Pulmonary artery endothelial cell (primary cell): ENCODE data around the gene KCNIP4. TPM values are rescaled to one million over a fixed set of nuclear protein-coding genes. Genes with fewer than 3 reads are reported as not detected.
"Not testable (repeated sequence)": the region's sequence is repeated elsewhere in the genome, so short reads cannot be mapped to it uniquely, and the experiment has no call there.

Experiments used
- DNase-seq: peaks from one replicate; pipeline ENCODE4 v3.0.0-alpha.2; 2011; ENCODE audit warnings: low read depth, low spot score
- total RNA-seq: library from RNA; depleted of rRNA; stranded (reverse); fragments of >200 nt; gene quantifications from 2 replicates; pipeline ENCODE4 v1.2.3, GENCODE V29; 2014

The KCNIP4 gene
- total RNA-seq, 1 donor from 2014 or later: not detected

GRCh38 chr4:21376176-21376575, 572.4 kb downstream of the KCNIP4 start:
- DNase-seq: no peak

- DNase-seq: no peak
Observed at GRCh38 chr4:21374641-21375368, 573.8 kb downstream of the KCNIP4 start.

GRCh38 chr4:21367567-21367966, 581.0 kb downstream of the KCNIP4 start:
- DNase-seq: no peak

- DNase-seq: no peak
Observed at GRCh38 chr4:21366840-21367239, 581.7 kb downstream of the KCNIP4 start.

GRCh38 chr4:21366312-21366711, 582.3 kb downstream of the KCNIP4 start:
- no peak for DNase-seq

- no peak for DNase-seq
Observed at GRCh38 chr4:21363701-21364100, 584.9 kb downstream of the KCNIP4 start.

GRCh38 chr4:21352354-21352753, 596.2 kb downstream of the KCNIP4 start:
- not testable (repeated sequence) for DNase-seq

GRCh38 chr4:21347142-21347541, 601.4 kb downstream of the KCNIP4 start:
- no peak for DNase-seq

- no peak for DNase-seq
Observed at GRCh38 chr4:21327976-21328700, 620.4 kb downstream of the KCNIP4 start.

- DNase-seq: no peak
Observed at GRCh38 chr4:21320034-21320433, 628.5 kb downstream of the KCNIP4 start.

- no peak for DNase-seq
Observed at GRCh38 chr4:21307709-21308108, 640.9 kb downstream of the KCNIP4 start.

- no peak for DNase-seq
Observed at GRCh38 chr4:21304540-21304887, 644.1 kb downstream of the KCNIP4 start.

- no peak for DNase-seq
Observed at GRCh38 chr4:21290562-21290961, 658.0 kb downstream of the KCNIP4 start.

GRCh38 chr4:21276046-21276445, 672.5 kb downstream of the KCNIP4 start:
- no peak for DNase-seq

- DNase-seq: no peak
Observed at GRCh38 chr4:21271439-21272052, 677.0 kb downstream of the KCNIP4 start.

GRCh38 chr4:21248331-21248730, 700.2 kb downstream of the KCNIP4 start:
- no peak for DNase-seq

- no peak for DNase-seq
Observed at GRCh38 chr4:21242163-21242562, 706.4 kb downstream of the KCNIP4 start.

GRCh38 chr4:21226637-21227538, 721.7 kb downstream of the KCNIP4 start:
- no peak for DNase-seq

GRCh38 chr4:21211846-21212245, 736.7 kb downstream of the KCNIP4 start:
- DNase-seq: no peak

GRCh38 chr4:21209860-21210259, 738.7 kb downstream of the KCNIP4 start:
- no peak for DNase-seq

- DNase-seq: no peak
Observed at GRCh38 chr4:21205821-21206531, 742.6 kb downstream of the KCNIP4 start.
